ENCODE data around the gene BPIFB6.

DNA sequence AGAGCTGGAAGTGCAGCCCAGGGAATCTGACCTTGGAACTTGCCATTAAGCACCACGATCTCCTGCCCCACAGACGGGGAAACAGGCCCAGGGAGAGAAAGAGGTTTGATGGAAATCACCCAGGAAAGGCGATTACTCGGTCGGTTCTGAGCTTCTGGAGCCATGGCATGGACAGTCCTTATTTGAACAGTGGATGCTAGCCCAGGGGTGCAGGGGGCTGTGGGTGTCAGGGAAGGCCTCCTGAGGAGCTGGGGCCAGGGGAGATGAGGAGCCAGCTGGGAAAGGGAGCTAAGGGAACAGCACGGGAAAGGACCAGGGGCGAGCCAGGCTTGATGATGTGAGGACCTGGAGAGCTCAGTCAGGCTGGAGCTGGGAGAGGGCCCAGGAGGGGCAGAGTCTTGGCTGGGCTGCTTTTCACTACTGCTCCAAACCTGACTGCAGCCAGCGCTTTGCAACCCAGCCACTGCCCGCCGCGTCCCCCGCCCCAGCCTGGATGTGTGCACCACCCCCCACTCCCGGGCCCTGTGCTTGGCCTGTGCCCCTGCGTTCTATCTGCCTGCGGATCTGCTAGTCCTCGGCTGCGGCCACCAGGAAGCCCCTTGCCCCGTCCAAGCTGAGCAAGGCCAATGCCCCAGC is 45.0 kb upstream of the BPIFB6 start:
- no peak for TF ChIP-seq SUZ12 (IDR thresholded peaks at IDR 0.05; ENCODE audit: unreplicated experiment)
- TF ChIP-seq NFIC (IDR thresholded peaks at IDR 0.05; ENCODE audit: low read depth, low read length): no peak
- no peak for TF ChIP-seq ZBED1 (IDR thresholded peaks at IDR 0.05; ENCODE audit: borderline replicate concordance)
- no peak for TF ChIP-seq KDM1A (IDR thresholded peaks at IDR 0.05; ENCODE audit: borderline replicate concordance)
- no peak for TF ChIP-seq CEBPB (IDR thresholded peaks at IDR 0.05; ENCODE audit: borderline replicate concordance in 1 of 2, low read depth in 2 of 2, low read length in 2 of 2)
- TF ChIP-seq, protein P1, sequence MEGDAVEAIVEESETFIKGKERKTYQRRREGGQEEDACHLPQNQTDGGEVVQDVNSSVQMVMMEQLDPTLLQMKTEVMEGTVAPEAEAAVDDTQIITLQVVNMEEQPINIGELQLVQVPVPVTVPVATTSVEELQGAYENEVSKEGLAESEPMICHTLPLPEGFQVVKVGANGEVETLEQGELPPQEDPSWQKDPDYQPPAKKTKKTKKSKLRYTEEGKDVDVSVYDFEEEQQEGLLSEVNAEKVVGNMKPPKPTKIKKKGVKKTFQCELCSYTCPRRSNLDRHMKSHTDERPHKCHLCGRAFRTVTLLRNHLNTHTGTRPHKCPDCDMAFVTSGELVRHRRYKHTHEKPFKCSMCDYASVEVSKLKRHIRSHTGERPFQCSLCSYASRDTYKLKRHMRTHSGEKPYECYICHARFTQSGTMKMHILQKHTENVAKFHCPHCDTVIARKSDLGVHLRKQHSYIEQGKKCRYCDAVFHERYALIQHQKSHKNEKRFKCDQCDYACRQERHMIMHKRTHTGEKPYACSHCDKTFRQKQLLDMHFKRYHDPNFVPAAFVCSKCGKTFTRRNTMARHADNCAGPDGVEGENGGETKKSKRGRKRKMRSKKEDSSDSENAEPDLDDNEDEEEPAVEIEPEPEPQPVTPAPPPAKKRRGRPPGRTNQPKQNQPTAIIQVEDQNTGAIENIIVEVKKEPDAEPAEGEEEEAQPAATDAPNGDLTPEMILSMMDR (IDR thresholded peaks at IDR 0.05 in 2 of 3, conservative IDR thresholded peaks at IDR 0.05 in 1 of 3; ENCODE audit: control insufficient read depth in 2 of 3, extremely low read depth in 1 of 3, insufficient read depth in 1 of 3, low read depth in 3 of 3, low read length in 3 of 3): no peak
- TF ChIP-seq CHD2 (IDR thresholded peaks at IDR 0.05; ENCODE audit: borderline replicate concordance, low read depth, low read length): no peak
- no peak for TF ChIP-seq POLR2A (IDR thresholded peaks at IDR 0.05; ENCODE audit: low read depth, low read length)
- TF ChIP-seq EP300 (IDR thresholded peaks at IDR 0.05; ENCODE audit: borderline replicate concordance in 1 of 2, control insufficient read depth in 1 of 2, low read depth in 2 of 2, low read length in 2 of 2): no peak
- no peak for TF ChIP-seq BACH1 (IDR thresholded peaks at IDR 0.05; ENCODE audit: borderline replicate concordance)

Measured in GM12878 (cell line).